Panc1 (cell line): ENCODE measurements around the gene RNF4. TPM values are rescaled to one million over a fixed set of nuclear protein-coding genes. Genes with fewer than 3 reads are reported as not detected.
"Not testable (repeated sequence)": the region's sequence is repeated elsewhere in the genome, so short reads cannot be mapped to it uniquely, and the experiment has no call there.

Source experiments
- ATAC-seq: fragments of 200-7000 bp; cut with Tn5 transposase; 2 replicates; pipeline ENCODE4 v1.9.1; 2020; ENCODE audit warnings: mild to moderate bottlenecking, moderate library complexity
- BruUV-seq: library from RNA; stranded (reverse); fragments of 400-500 nt; replicated peaks from 2 replicates; lab custom pipeline; 2021; lab: Mats Ljungman, UMichigan
- CTCF ChIA-PET: fragments of 300-600 bp; sonication (Branson Sonifier 250); formaldehyde crosslinking; loops from one replicate; lab custom pipeline; 2022; ENCODE audit warnings: antibody characterized with exemption; lab: Charles Lee
- POLR2A ChIA-PET: fragments of 300-600 bp; sonication (Branson Sonifier 250); formaldehyde crosslinking; loops from one replicate; lab custom pipeline; 2022; ENCODE audit warnings: antibody characterized with exemption; lab: Charles Lee
- DNase-seq: peaks from one replicate; pipeline ENCODE4 v3.0.0-alpha.2; 2010; ENCODE audit warnings: low read depth, low spot score
- H3K27ac ChIP-seq: 2 replicates; pipeline ENCODE4 v1.5.1; 2011; ENCODE audit warnings: mild to moderate bottlenecking, low read length, inconsistent platforms
- H3K27me3 ChIP-seq: fragments of 200-500 bp; sonication (Bioruptor generic); 2 replicates; pipeline ENCODE4 v1.6.0; 2014; ENCODE audit warnings: low read length, inconsistent platforms; ENCODE audit not compliant: control insufficient read depth, insufficient read depth
- H3K36me3 ChIP-seq: fragments of 200-500 bp; sonication (Bioruptor generic); 2 replicates; pipeline ENCODE4 v1.5.1; 2014; ENCODE audit warnings: inconsistent platforms, mild to moderate bottlenecking, low read length, moderate library complexity; ENCODE audit not compliant: control insufficient read depth, insufficient read depth
- H3K4me1 ChIP-seq: 2 replicates; pipeline ENCODE4 v1.5.1; 2011; ENCODE audit warnings: inconsistent platforms, mild to moderate bottlenecking, low read length, moderate library complexity; ENCODE audit not compliant: control insufficient read depth, insufficient read depth
- H3K4me3 ChIP-seq, 2 experiments: 2 replicates each; pipeline ENCODE4 v1.5.1; 2011 to 2012; ENCODE audit warnings: low read depth in 2 of 2, low read length in 2 of 2, mild to moderate bottlenecking in 2 of 2, inconsistent platforms in 1 of 2, moderate library complexity in 1 of 2
- H3K9me3 ChIP-seq: fragments of 200-500 bp; sonication (Bioruptor generic); 2 replicates; pipeline ENCODE4 v1.5.1; 2014; ENCODE audit warnings: low read depth, mild to moderate bottlenecking, inconsistent platforms, low read length, moderate library complexity; ENCODE audit not compliant: control insufficient read depth, insufficient read depth
- POLR2AphosphoS5 ChIP-seq: IDR thresholded peaks from 2 replicates; pipeline ENCODE4 v1.6.1; 2012; ENCODE audit warnings: mild to moderate bottlenecking, low read depth, low read length, moderate library complexity
- SIN3A ChIP-seq: IDR thresholded peaks from 2 replicates; pipeline ENCODE4 v1.6.1; 2012; ENCODE audit warnings: low read depth, mild to moderate bottlenecking, low read length, moderate library complexity, borderline replicate concordance; ENCODE audit not compliant: insufficient read depth
- TCF7L2 ChIP-seq: IDR thresholded peaks from 2 replicates; pipeline ENCODE4 v1.6.1; 2011; ENCODE audit warnings: mild to moderate bottlenecking, low read depth, low read length, inconsistent platforms
- in situ Hi-C: cut with HindIII; loops from 2 replicates; pipeline ENCODE4 v1.10.0; 2016; ENCODE audit warnings: low sequenced_read_pairs, low pct_unique_long_range_greater_than_20kb
- intact Hi-C: fragments of 100-400 bp; cut with micrococcal nuclease; formaldehyde crosslinking; loops from one replicate; pipeline ENCODE4 v1.10.0; 2022; ENCODE audit not compliant: unreplicated experiment
- total RNA-seq: library from RNA; stranded (reverse); gene quantifications from one replicate; pipeline ENCODE4 v1.2.1, GENCODE V29; 2021; ENCODE audit not compliant: unreplicated experiment
- TF ChIP-seq, protein P1 (sequence below), 2 experiments: IDR thresholded peaks; 2 replicates each; pipeline ENCODE4 v1.6.1; 2011 to 2012; ENCODE audit warnings: low read depth in 2 of 2, control low read depth in 1 of 2, low read length in 1 of 2, mild to moderate bottlenecking in 1 of 2, moderate library complexity in 1 of 2; ENCODE audit not compliant: insufficient read depth in 1 of 2
- TF ChIP-seq, protein P2 (sequence below): fragments of 450-650 bp; IDR thresholded peaks from 2 replicates; pipeline ENCODE4 v1.5.1; 2017; ENCODE audit warnings: mild to moderate bottlenecking

The RNF4 gene
- total RNA-seq, 1 experiment from 2014 or later, result 55.0 TPM

DNA sequence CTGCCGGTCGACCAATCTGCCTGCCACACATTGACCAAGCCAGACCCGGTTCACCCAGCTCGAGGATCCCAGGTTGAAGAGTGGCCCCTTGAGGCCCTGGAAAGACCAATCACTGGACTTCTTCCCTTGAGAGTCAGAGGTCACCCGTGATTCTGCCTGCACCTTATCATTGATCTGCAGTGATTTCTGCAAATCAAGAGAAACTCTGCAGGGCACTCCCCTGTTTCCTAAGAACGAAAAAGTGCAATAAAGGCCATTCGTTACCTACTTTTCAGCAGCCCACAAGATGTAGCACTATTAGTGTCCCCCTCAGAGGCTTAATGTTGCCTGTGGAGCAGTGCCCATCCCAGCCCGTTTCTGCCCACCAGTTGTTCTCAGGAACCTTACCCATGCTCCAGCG is 45.3 kb downstream of the RNF4 start:
- ATAC-seq, H3K4me3 ChIP-seq, H3K9me3 ChIP-seq, H3K4me1 ChIP-seq, H3K27ac ChIP-seq, in situ Hi-C loops, DNase-seq, H3K27me3 ChIP-seq, BruUV-seq, POLR2A ChIA-PET, CTCF ChIA-PET, intact Hi-C loops, H3K36me3 ChIP-seq: not testable (repeated sequence)

DNA sequence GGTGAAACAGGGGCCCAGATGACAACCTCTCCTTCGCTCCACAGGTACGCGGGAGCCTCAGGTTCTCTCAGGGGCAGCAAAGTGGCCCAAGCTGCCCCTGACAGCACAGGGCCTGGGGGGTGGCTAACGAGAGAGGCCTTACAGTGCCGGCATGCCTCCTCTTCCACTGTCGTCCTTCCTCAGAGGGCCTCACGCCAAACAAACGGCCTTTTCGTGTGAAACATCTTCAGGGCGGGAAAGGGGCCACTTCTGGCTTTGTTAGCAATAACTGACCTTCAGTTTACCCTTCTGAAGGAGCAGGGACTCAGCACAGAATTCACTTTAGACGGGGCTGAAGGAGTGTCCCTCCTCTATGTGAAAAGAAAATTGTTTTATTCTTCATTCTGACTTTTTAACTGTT is 46.0 kb downstream of the RNF4 start:
- H3K4me1 ChIP-seq, in situ Hi-C loops, POLR2A ChIA-PET, CTCF ChIA-PET, ATAC-seq, BruUV-seq, H3K36me3 ChIP-seq, H3K27me3 ChIP-seq, H3K27ac ChIP-seq, intact Hi-C loops, DNase-seq, H3K9me3 ChIP-seq, H3K4me3 ChIP-seq: not testable (repeated sequence)

DNA sequence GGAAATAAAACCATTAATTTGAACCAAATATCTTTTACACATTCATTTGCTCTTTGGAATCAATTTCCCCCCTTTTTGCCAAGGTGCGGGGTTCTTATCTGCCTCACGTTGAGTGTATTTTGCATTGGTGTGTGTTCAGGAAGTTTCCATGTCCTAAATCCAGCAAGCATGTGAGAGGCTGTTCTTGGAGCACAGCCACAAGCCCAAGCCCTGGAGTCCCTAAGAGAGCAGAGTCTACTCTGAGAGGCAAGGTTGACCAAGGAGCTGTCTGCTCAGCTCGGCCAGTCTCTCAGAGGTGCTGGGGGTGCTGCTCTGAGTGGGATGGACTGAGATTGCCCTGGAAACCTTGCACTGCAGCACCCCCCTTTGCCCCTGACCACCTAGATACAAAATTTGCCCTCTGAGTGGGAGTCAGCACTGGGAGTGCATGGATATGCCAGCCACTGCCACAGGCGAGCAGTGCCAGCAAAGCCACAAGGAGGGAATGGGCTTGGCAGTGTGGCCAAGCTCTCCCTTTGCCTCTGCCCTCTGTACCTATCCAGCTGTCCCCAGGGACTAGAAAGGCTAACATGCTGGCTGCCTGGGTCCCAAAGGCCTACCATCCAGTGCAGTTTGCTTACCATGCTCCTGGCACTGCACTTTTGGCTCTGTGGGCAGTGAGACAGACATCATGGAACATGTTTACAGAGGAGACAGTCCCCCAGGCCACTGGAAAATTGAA is 47.1 kb downstream of the RNF4 start:
- in situ Hi-C loops, result no loop called here
- ATAC-seq (no peak), DNase-seq (no peak)
- intact Hi-C loops, result no loop called here
- Histone ChIP-seq H3K4me3 (no peak overlapping the region), H3K9me3 (no peaks in the 10 kb centered on the region), H3K36me3 (no peaks in the 10 kb centered on the region), H3K27me3 (no peaks in the 10 kb centered on the region), H3K4me1 (no peaks in the 10 kb centered on the region), H3K27ac (no peak overlapping the region)
- POLR2A ChIA-PET, result no interaction called here
- CTCF ChIA-PET, result no interaction called here
- TF ChIP-seq SIN3A, result no peak
- no peak for TF ChIP-seq TCF7L2
- TF ChIP-seq, protein P1, sequence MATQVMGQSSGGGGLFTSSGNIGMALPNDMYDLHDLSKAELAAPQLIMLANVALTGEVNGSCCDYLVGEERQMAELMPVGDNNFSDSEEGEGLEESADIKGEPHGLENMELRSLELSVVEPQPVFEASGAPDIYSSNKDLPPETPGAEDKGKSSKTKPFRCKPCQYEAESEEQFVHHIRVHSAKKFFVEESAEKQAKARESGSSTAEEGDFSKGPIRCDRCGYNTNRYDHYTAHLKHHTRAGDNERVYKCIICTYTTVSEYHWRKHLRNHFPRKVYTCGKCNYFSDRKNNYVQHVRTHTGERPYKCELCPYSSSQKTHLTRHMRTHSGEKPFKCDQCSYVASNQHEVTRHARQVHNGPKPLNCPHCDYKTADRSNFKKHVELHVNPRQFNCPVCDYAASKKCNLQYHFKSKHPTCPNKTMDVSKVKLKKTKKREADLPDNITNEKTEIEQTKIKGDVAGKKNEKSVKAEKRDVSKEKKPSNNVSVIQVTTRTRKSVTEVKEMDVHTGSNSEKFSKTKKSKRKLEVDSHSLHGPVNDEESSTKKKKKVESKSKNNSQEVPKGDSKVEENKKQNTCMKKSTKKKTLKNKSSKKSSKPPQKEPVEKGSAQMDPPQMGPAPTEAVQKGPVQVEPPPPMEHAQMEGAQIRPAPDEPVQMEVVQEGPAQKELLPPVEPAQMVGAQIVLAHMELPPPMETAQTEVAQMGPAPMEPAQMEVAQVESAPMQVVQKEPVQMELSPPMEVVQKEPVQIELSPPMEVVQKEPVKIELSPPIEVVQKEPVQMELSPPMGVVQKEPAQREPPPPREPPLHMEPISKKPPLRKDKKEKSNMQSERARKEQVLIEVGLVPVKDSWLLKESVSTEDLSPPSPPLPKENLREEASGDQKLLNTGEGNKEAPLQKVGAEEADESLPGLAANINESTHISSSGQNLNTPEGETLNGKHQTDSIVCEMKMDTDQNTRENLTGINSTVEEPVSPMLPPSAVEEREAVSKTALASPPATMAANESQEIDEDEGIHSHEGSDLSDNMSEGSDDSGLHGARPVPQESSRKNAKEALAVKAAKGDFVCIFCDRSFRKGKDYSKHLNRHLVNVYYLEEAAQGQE (IDR thresholded peaks at IDR 0.05; ENCODE audit: insufficient read depth in 1 of 2, low read depth in 2 of 2, low read length in 1 of 2), result no peak
- TF ChIP-seq POLR2AphosphoS5, result no peak
- TF ChIP-seq, protein P2, sequence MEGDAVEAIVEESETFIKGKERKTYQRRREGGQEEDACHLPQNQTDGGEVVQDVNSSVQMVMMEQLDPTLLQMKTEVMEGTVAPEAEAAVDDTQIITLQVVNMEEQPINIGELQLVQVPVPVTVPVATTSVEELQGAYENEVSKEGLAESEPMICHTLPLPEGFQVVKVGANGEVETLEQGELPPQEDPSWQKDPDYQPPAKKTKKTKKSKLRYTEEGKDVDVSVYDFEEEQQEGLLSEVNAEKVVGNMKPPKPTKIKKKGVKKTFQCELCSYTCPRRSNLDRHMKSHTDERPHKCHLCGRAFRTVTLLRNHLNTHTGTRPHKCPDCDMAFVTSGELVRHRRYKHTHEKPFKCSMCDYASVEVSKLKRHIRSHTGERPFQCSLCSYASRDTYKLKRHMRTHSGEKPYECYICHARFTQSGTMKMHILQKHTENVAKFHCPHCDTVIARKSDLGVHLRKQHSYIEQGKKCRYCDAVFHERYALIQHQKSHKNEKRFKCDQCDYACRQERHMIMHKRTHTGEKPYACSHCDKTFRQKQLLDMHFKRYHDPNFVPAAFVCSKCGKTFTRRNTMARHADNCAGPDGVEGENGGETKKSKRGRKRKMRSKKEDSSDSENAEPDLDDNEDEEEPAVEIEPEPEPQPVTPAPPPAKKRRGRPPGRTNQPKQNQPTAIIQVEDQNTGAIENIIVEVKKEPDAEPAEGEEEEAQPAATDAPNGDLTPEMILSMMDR, result no peak
- BruUV-seq, result no TSS peak
